K562 (cell line): ENCODE results near the gene SPTBN4. TPM values are rescaled to one million over a fixed set of nuclear protein-coding genes. Genes with fewer than 3 reads are reported as not detected.

Experiments
- CTBP1 ChIP-seq: fragments of 450-650 bp; IDR thresholded peaks from 2 replicates; pipeline ENCODE4 v1.6.1; 2016; ENCODE audit warnings: borderline replicate concordance
- CTCF ChIP-seq, 3 experiments: IDR thresholded peaks in 2 of 3; conservative IDR thresholded peaks in 1 of 3; 2 replicates each; pipeline ENCODE4 v1.5.1; 2011 to 2012; ENCODE audit warnings: low read length in 3 of 3, mild to moderate bottlenecking in 3 of 3, control low read depth in 2 of 3, improper control_type of control experiment in 1 of 3, inconsistent platforms in 1 of 3, low read depth in 1 of 3, mixed read lengths in 1 of 3, moderate library complexity in 1 of 3; ENCODE audit not compliant: insufficient read depth in 2 of 3
- ESRRA ChIP-seq: fragments of 450-650 bp; IDR thresholded peaks from 2 replicates; pipeline ENCODE4 v1.6.1; 2014; ENCODE audit warnings: low read depth, mild to moderate bottlenecking, moderate library complexity, borderline replicate concordance
- ETV6 ChIP-seq, 3 experiments: fragments of 150-350 bp in 1 of 3; sonication (generic) in 1 of 3; formaldehyde crosslinking in 1 of 3; IDR thresholded peaks; 2 replicates each; pipeline versions ENCODE4 v1.6.1 to v1.8.0; 2014 to 2022; ENCODE audit warnings: borderline replicate concordance in 2 of 3, low read depth in 2 of 3, antibody characterized with exemption in 1 of 3, low read length in 1 of 3, mild to moderate bottlenecking in 1 of 3, missing genetic modification reagents in 1 of 3
- FOXK1 ChIP-seq: sonication (generic); formaldehyde crosslinking; IDR thresholded peaks from 2 replicates; pipeline ENCODE4 v1.8.0; 2022; ENCODE audit warnings: missing genetic modification reagents, mild to moderate bottlenecking, borderline replicate concordance
- FOXO4 ChIP-seq: fragments of 450-650 bp; formaldehyde crosslinking; IDR thresholded peaks from 2 replicates; pipeline ENCODE4 v1.4.0; 2020; ENCODE audit warnings: mild to moderate bottlenecking, moderate library complexity
- HINFP ChIP-seq: fragments of 450-650 bp; conservative IDR thresholded peaks from 2 replicates; pipeline ENCODE4 v1.6.1; 2016; ENCODE audit warnings: missing genetic modification characterization, low read depth, mild to moderate bottlenecking, control low read depth, missing compliant biosample characterization
- HIVEP1 ChIP-seq: fragments of 250-450 bp; sonication (Bioruptor Pico); IDR thresholded peaks from 2 replicates; pipeline ENCODE4 v1.4.0; 2020; ENCODE audit warnings: mild to moderate bottlenecking
- HMG20B ChIP-seq: fragments of 250-450 bp; sonication (Bioruptor Pico); IDR thresholded peaks from 2 replicates; pipeline ENCODE4 v1.5.0; 2021; ENCODE audit warnings: mild to moderate bottlenecking
- MIER1 ChIP-seq: fragments of 450-650 bp; IDR thresholded peaks from 2 replicates; pipeline ENCODE4 v1.6.1; 2016; ENCODE audit warnings: antibody characterized with exemption, mild to moderate bottlenecking, low read depth
- MTA1 ChIP-seq: fragments of 450-650 bp; IDR thresholded peaks from 2 replicates; pipeline ENCODE4 v1.6.1; 2017; ENCODE audit warnings: borderline replicate concordance
- MTA2 ChIP-seq: fragments of 450-650 bp; IDR thresholded peaks from 2 replicates; pipeline ENCODE4 v1.6.1; 2016; ENCODE audit warnings: low read depth
- NCOA4 ChIP-seq: fragments of 450-650 bp; IDR thresholded peaks from 2 replicates; pipeline ENCODE4 v1.6.1; 2018; ENCODE audit warnings: mild to moderate bottlenecking; ENCODE audit not compliant: partially characterized antibody
- NFYB ChIP-seq: IDR thresholded peaks from 2 replicates; pipeline ENCODE4 v1.6.1; 2011; ENCODE audit warnings: mild to moderate bottlenecking, moderate library complexity; ENCODE audit not compliant: insufficient read length; ENCODE audit errors: extremely low read depth
- RAD21 ChIP-seq, 2 experiments: fragments of 250-450 bp in 1 of 2; fragments of 450-650 bp in 1 of 2; sonication (Bioruptor Pico) in 1 of 2; formaldehyde crosslinking in 1 of 2; IDR thresholded peaks in 1 of 2; conservative IDR thresholded peaks in 1 of 2; 2 replicates each; pipeline versions ENCODE4 v1.4.0 to v1.8.0; 2020 to 2022; ENCODE audit warnings: mild to moderate bottlenecking in 2 of 2, moderate library complexity in 1 of 2
- SRSF9 ChIP-seq: fragments of 200-400 bp; formaldehyde crosslinking; IDR thresholded peaks from 2 replicates; pipeline ENCODE4 v1.6.1; 2017; ENCODE audit warnings: low read depth, low read length, borderline replicate concordance
- TAF15 ChIP-seq: fragments of 200-400 bp; formaldehyde crosslinking; IDR thresholded peaks from 2 replicates; pipeline ENCODE4 v1.6.1; 2017; ENCODE audit warnings: mild to moderate bottlenecking, low read depth, low read length, moderate library complexity
- THRAP3 ChIP-seq: fragments of 450-650 bp; IDR thresholded peaks from 2 replicates; pipeline ENCODE4 v1.6.1; 2016; ENCODE audit warnings: mild to moderate bottlenecking, inconsistent platforms, borderline replicate concordance
- ZBTB26 ChIP-seq: fragments of 450-650 bp; formaldehyde crosslinking; IDR thresholded peaks from 2 replicates; pipeline ENCODE4 v1.4.0; 2022; ENCODE audit warnings: missing genetic modification characterization
- ZNF76 ChIP-seq: fragments of 250-450 bp; sonication (Bioruptor Pico); IDR thresholded peaks from 2 replicates; pipeline ENCODE4 v1.4.0; 2020; ENCODE audit warnings: mild to moderate bottlenecking, moderate library complexity, borderline replicate concordance
- polyA plus RNA-seq, 8 experiments: library from polyadenylated mRNA; depleted of rRNA in 4 of 8; stranded (reverse) in 5 of 8; unstranded in 3 of 8; fragments of >200 nt; fragmentation: Nextera tagmentation in 2 of 8; fragmentation: Illumina TruSeq in 1 of 8; extraction: Ambion mirVana in 2 of 8; extraction: Trizol in 1 of 8; gene quantifications; 2 replicates each; pipeline versions ENCODE4 v1.2.1 to v1.2.3, GENCODE V29; 2011 to 2014; ENCODE audit warnings: inconsistent platforms in 1 of 8, missing spikeins in 1 of 8
- total RNA-seq, 7 experiments: library from RNA; depleted of rRNA in 6 of 7; stranded (reverse); fragments of >200 nt in 6 of 7; fragmentation: Illumina TruSeq in 2 of 7; extraction: Trizol in 2 of 7; gene quantifications; 2 replicates each; pipeline versions ENCODE4 v1.2.1 to v1.2.3, GENCODE V29; 2011 to 2021; ENCODE audit warnings: low replicate concordance in 1 of 7

The SPTBN4 gene
- total and polyA plus RNA-seq, 9 of the 15 experiments (the other 6 are each of a cell fraction or from before 2014, with no cell fraction given) = 0.01 to 1.5 (median 0.86) TPM

GRCh38 chr19:40444825-40445312 is 21.9 kb upstream of the SPTBN4 start (continued):
- TF ChIP-seq THRAP3 (0 out of 2 replicates have a peak, but pooled peaks have one; percentile 39), NCOA4 (no peak), TAF15 (no peak), ZNF76 (no peak), FOXK1 (CRISPR knock-in tag) (0 out of 2 replicates have a peak, but pooled peaks have one; percentile 4), MIER1 (0 out of 2 replicates have a peak, but pooled peaks have one; percentile 22), CTCF (IDR thresholded peaks at IDR 0.05 in 2 of 3, conservative IDR thresholded peaks at IDR 0.05 in 1 of 3; ENCODE audit: insufficient read depth in 2 of 3, low read depth in 1 of 3, low read length in 3 of 3) (peak; percentile 29 to 63 (median 60); a peak in 5 of 6 replicates), RAD21 (CRISPR knock-in tag; conservative IDR thresholded peaks at IDR 0.05 in 1 of 2, IDR thresholded peaks at IDR 0.05 in 1 of 2) (peak; percentile 36 to 55; a peak in 3 of 4 replicates), SRSF9 (no peak), ESRRA (no peak), MTA2 (peak; percentile 45; the same call in 1 of the 2 replicates), HINFP (0 out of 2 replicates have a peak, but pooled peaks have one; percentile 11), ETV6 (IDR thresholded peaks at IDR 0.05; ENCODE audit: borderline replicate concordance in 1 of 2, low read depth in 2 of 2, low read length in 1 of 2) (no peak), ETV6 (CRISPR knock-in tag; IDR thresholded peaks at IDR 0.05; ENCODE audit: borderline replicate concordance) (no peak), FOXO4 (no peak), HIVEP1 (CRISPR knock-in tag) (no peak), HMG20B (CRISPR knock-in tag) (no peak), NFYB (no peak), CTBP1 (no peak), ZBTB26 (CRISPR knock-in tag) (0 out of 2 replicates have a peak, but pooled peaks have one; percentile 47), MTA1 (no peak)
